ENCODE measurements around the gene MET.

GRCh38 chr7:116709336-116709735 is 37.3 kb downstream of the MET start:
- TF ChIP-seq YY1 (IDR thresholded peaks at IDR 0.05; ENCODE audit: insufficient read depth, insufficient read length) = no peak
- no peak for TF ChIP-seq ZNF274 (IDR thresholded peaks at IDR 0.05; ENCODE audit: low read depth, low read length)
- TF ChIP-seq SUZ12 (IDR thresholded peaks at IDR 0.05; ENCODE audit: extremely low read depth, insufficient read depth, insufficient read length) = no peak

Measured in NT2/D1 (cell line).